RWPE2 (cell line): ENCODE data around the gene RFLNA.

Experiments
- ATAC-seq: fragments of 200-7000 bp; cut with Tn5 transposase; 3 replicates; pipeline ENCODE4 v1.9.1; 2021; ENCODE audit warnings: low read depth
- DNase-seq: peaks from one replicate; pipeline ENCODE4 v3.0.0-alpha.2; 2020; ENCODE audit warnings: low spot score
- H3K27ac ChIP-seq: fragments of 450-650 bp; 2 replicates; pipeline ENCODE4 v1.5.1; 2017; ENCODE audit warnings: mild to moderate bottlenecking; ENCODE audit not compliant: poor library complexity, severe bottlenecking
- H3K27me3 ChIP-seq: fragments of 250-450 bp; sonication (Bioruptor Pico); 2 replicates; pipeline ENCODE4 v1.5.1; 2021; ENCODE audit warnings: mild to moderate bottlenecking, moderate library complexity; ENCODE audit not compliant: insufficient read depth, poor library complexity, severe bottlenecking
- H3K36me3 ChIP-seq: fragments of 250-450 bp; sonication (Bioruptor Pico); 2 replicates; pipeline ENCODE4 v1.5.1; 2020; ENCODE audit warnings: low read depth, mild to moderate bottlenecking, moderate library complexity
- H3K4me1 ChIP-seq: fragments of 250-450 bp; sonication (Bioruptor Pico); 2 replicates; pipeline ENCODE4 v1.5.1; 2021; ENCODE audit warnings: mild to moderate bottlenecking, moderate library complexity; ENCODE audit not compliant: insufficient read depth, poor library complexity, severe bottlenecking
- H3K4me3 ChIP-seq: fragments of 250-450 bp; sonication (Bioruptor Pico); 2 replicates; pipeline ENCODE4 v1.5.1; 2021; ENCODE audit warnings: mild to moderate bottlenecking, moderate library complexity; ENCODE audit not compliant: severe bottlenecking
- H3K9me3 ChIP-seq: fragments of 250-450 bp; sonication (Bioruptor Pico); 2 replicates; pipeline ENCODE4 v1.5.1; 2021; ENCODE audit warnings: mild to moderate bottlenecking, moderate library complexity; ENCODE audit not compliant: severe bottlenecking
- TF ChIP-seq, protein P1 (sequence below): fragments of 450-650 bp; IDR thresholded peaks from one replicate; pipeline ENCODE4 v1.5.1; 2017; ENCODE audit warnings: mild to moderate bottlenecking, moderate library complexity; ENCODE audit not compliant: poor library complexity, severe bottlenecking

Gene RFLNA

DNA sequence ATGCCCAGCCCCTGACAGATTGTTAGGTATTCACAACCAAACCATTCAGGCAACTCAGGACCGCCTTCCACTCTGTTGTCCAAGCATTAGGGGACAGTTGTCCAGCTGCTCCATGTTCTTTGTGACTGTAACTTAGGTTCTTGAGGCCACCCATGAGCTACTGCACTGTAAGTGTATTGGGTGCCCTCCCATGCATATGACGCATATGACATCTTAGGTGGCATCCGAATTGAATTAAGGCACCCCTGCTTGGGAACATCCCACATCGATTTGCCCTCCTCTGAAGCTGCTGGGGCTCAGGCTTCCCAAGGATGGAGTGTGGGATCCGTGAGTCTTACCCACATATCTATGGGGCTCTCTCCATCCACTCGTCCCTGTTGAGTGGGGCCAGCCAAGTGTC, 17.7 kb downstream of the RFLNA start:
- Histone ChIP-seq H3K36me3 (no peaks in the 10 kb centered on the region), H3K27ac (no peak overlapping the region), H3K9me3 (no peaks in the 10 kb centered on the region), H3K4me1 (no peaks in the 10 kb centered on the region), H3K4me3 (no peak overlapping the region), H3K27me3 (no peaks in the 10 kb centered on the region)
- no peak for ATAC-seq
- DNase-seq, result no peak
- TF ChIP-seq, protein P1, sequence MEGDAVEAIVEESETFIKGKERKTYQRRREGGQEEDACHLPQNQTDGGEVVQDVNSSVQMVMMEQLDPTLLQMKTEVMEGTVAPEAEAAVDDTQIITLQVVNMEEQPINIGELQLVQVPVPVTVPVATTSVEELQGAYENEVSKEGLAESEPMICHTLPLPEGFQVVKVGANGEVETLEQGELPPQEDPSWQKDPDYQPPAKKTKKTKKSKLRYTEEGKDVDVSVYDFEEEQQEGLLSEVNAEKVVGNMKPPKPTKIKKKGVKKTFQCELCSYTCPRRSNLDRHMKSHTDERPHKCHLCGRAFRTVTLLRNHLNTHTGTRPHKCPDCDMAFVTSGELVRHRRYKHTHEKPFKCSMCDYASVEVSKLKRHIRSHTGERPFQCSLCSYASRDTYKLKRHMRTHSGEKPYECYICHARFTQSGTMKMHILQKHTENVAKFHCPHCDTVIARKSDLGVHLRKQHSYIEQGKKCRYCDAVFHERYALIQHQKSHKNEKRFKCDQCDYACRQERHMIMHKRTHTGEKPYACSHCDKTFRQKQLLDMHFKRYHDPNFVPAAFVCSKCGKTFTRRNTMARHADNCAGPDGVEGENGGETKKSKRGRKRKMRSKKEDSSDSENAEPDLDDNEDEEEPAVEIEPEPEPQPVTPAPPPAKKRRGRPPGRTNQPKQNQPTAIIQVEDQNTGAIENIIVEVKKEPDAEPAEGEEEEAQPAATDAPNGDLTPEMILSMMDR, result no peak

DNA sequence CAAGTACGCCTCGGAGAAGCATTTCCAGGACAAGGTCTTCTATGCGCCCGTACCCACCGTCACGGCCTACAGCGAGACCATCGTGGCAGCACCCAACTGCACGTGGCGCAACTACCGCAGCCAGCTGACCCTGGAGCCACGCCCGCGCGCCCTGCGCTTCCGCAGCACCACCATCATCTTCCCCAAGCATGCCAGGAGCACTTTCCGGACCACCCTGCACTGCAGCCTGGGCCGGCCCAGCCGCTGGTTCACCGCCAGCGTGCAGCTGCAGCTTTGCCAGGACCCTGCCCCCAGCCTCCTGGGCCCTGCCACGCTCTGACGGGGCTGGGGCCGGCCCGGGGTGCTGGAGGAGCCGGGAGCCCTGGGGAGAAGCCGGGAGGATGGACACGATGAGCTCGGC, 19.3 kb downstream of the RFLNA start:
- Histone ChIP-seq H3K4me1 (no peaks in the 10 kb centered on the region), H3K27ac (no peak overlapping the region), H3K27me3 (no peaks in the 10 kb centered on the region), H3K4me3 (no peak overlapping the region), H3K9me3 (no peaks in the 10 kb centered on the region), H3K36me3 (no peaks in the 10 kb centered on the region)
- TF ChIP-seq, protein P1, result no peak
- DNase-seq (no peak), ATAC-seq (no peak)

DNA sequence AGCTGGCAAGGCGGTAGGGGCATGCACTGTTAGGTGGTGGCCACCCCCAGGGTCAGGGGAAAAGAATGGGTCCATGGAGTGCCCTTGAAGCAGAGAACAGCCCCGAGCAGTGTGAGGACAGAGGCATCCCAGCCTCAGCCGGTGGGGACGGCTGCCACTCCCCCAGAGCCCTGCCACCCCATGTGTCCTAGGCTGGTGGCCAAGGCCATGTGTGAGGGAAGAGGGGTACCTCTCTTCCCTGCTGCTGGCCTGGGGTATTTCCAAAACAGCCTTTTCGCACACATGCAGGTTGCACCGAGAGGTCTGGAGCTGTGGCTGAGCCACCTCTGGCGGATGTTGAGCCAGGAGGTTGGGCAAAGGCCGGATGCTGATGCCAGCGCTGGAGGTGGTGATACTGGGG, 19.9 kb downstream of the RFLNA start:
- H3K4me3 ChIP-seq, result no peak overlapping the region
- H3K36me3 ChIP-seq, result no peaks in the 10 kb centered on the region
- no peak overlapping the region for H3K27ac ChIP-seq
- no peaks in the 10 kb centered on the region for H3K9me3 ChIP-seq
- H3K27me3 ChIP-seq, result no peaks in the 10 kb centered on the region
- TF ChIP-seq, protein P1, result no peak
- no peak for DNase-seq
- no peak for ATAC-seq
- H3K4me1 ChIP-seq, result no peaks in the 10 kb centered on the region

DNA sequence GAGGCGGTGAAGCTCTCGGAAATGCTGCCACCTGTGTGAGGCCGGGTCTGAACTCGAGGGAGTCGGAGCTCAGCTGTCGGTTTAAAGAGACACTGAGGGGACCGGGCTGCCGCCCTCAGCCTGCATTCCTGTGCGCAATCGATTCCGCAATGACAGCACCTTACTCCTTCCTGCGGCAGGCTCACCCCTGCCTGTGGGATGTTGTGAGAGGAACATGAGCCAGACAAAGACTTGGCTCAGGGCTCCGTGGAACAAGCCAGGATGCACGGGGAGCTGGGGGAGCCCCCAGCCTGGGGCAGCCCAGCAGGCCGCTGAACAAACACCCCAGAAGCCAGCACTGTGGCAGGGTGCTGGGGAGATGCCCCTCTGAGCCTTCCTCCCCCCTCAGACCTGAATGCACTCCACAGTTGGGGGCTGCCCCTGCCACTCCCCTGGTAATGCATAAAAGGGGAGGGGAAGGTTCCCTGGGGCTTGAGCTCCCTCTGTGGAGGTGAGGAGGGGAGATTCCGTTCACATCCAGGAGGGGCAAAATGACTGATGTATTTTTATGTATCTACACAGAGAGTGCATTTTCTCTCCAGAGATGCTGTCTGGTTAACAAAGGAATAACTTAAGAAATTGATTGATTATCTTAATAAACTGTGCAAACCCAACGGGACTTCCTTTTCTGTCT, 20.6 kb downstream of the RFLNA start:
- ATAC-seq, result no peak
- no peaks in the 10 kb centered on the region for H3K36me3 ChIP-seq
- no peaks in the 10 kb centered on the region for H3K4me1 ChIP-seq
- no peak for DNase-seq
- no peaks in the 10 kb centered on the region for H3K9me3 ChIP-seq
- TF ChIP-seq, protein P1, result no peak
- no peaks in the 10 kb centered on the region for H3K27me3 ChIP-seq
- no peak overlapping the region for H3K27ac ChIP-seq
- H3K4me3 ChIP-seq, result no peak overlapping the region

DNA sequence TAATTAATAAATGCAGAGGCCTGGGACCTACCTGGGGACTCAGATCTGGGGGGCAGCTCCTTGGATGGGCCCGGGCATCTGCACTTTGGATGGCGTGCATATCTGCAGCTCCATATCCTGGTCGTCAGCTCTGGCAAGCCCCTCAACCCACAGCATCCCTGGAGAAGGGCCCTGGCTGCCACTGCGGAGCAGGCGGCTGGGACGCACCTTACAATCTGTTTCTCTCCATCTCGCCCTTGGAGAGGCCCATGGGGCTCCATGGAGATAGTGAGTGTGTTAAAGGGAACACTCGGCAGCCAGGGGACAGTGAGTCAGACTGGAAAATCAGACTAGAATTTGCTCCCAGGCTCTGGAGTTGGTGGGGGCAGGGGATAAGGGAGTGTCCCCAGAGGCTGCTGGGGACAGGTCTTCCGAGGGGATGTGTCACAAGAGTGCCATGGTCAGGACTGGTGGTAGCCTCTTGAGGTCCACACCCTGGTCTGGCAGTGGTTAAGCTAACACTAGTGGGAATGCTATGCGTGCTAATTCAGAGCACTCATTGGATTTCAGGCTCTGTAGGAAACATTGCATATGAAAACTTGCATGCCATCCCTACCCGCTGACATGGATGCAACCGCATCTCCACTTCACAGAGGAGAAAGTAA, 21.5 kb downstream of the RFLNA start:
- no peak overlapping the region for H3K27ac ChIP-seq
- no peak for ATAC-seq
- TF ChIP-seq, protein P1, result no peak

More for the DNA sequence above, 21.5 kb downstream of the RFLNA start:
- no peak for DNase-seq
- no peaks in the 10 kb centered on the region for H3K9me3 ChIP-seq
- H3K4me1 ChIP-seq, result no peaks in the 10 kb centered on the region
- no peak overlapping the region for H3K4me3 ChIP-seq
- no peaks in the 10 kb centered on the region for H3K27me3 ChIP-seq
- no peaks in the 10 kb centered on the region for H3K36me3 ChIP-seq
